Osteocyte (in vitro differentiated cells): ENCODE results near the gene XXYLT1. TPM values are rescaled to one million over a fixed set of nuclear protein-coding genes. Genes with fewer than 3 reads are reported as not detected.

ENCODE experiments used
- DNase-seq: peaks from one replicate; pipeline ENCODE4 v3.0.0; 2021; ENCODE audit warnings: mixed read lengths; ENCODE audit not compliant: unreplicated experiment; ENCODE audit errors: extremely low spot score
- H3K27ac Mint-ChIP-seq: one replicate; pipeline ENCODE4 v1.8.0; 2021; ENCODE audit warnings: mild to moderate bottlenecking, mixed read lengths; ENCODE audit not compliant: unreplicated experiment
- H3K27me3 Mint-ChIP-seq: one replicate; pipeline ENCODE4 v1.8.0; 2021; ENCODE audit warnings: mixed read lengths; ENCODE audit not compliant: unreplicated experiment
- H3K36me3 Mint-ChIP-seq: one replicate; pipeline ENCODE4 v1.8.0; 2021; ENCODE audit warnings: mixed read lengths; ENCODE audit not compliant: unreplicated experiment
- H3K4me1 Mint-ChIP-seq: one replicate; pipeline ENCODE4 v1.8.0; 2021; ENCODE audit warnings: mixed read lengths; ENCODE audit not compliant: unreplicated experiment
- H3K4me3 Mint-ChIP-seq: one replicate; pipeline ENCODE4 v1.8.0; 2021; ENCODE audit warnings: mild to moderate bottlenecking, moderate library complexity, mixed read lengths; ENCODE audit not compliant: unreplicated experiment
- H3K9me3 Mint-ChIP-seq: one replicate; pipeline ENCODE4 v1.8.0; 2021; ENCODE audit warnings: mixed read lengths; ENCODE audit not compliant: unreplicated experiment
- total RNA-seq: library from RNA; stranded (reverse); gene quantifications from 2 replicates; pipeline ENCODE4 v1.2.1, GENCODE V29; 2021
- TF ChIP-seq, protein P1 (sequence below): fragments of 200-600 bp; sonication (generic); IDR thresholded peaks from 2 replicates; pipeline ENCODE4 v1.5.0; 2021; ENCODE audit warnings: antibody characterized with exemption, mild to moderate bottlenecking, moderate library complexity

XXYLT1 gene
- total RNA-seq, 1 donor from 2014 or later, result 35.8 TPM

DNA sequence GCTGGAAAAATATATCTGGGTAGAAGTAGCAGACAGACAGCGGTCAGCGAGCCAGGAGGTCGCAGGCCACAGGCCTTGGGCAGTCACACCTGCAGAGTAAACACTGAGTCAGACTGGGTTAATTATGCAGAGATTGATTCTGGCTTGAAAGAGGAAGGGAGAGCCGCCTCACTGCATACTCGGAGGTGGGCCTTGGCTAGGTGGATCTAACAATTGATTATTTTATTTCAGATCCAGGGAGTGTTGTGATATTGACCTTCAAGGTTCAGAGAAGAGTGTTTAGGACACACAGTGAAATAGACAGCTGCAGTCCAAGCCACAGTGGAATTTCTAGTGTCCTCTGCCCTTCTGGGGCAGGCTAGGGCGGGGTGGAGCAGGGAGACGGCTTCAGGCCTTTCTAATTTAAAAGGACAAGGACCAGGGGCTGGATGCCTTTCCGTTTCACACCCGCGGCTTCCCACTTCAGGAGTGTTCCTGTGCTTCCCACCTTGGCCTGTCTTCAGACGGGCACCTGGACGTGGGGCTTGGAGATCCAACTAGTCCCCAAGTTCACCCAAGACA lies 237.3 kb downstream of the XXYLT1 start:
- Mint-ChIP-seq H3K36me3 (no peaks in the 10 kb centered on the region), H3K9me3 (no peaks in the 10 kb centered on the region), H3K4me3 (no peak overlapping the region), H3K27ac (no peak overlapping the region), H3K4me1 (peaks cover 34% of the 10 kb centered on the region), H3K27me3 (peaks cover 9% of the 10 kb centered on the region)
- TF ChIP-seq, protein P1, sequence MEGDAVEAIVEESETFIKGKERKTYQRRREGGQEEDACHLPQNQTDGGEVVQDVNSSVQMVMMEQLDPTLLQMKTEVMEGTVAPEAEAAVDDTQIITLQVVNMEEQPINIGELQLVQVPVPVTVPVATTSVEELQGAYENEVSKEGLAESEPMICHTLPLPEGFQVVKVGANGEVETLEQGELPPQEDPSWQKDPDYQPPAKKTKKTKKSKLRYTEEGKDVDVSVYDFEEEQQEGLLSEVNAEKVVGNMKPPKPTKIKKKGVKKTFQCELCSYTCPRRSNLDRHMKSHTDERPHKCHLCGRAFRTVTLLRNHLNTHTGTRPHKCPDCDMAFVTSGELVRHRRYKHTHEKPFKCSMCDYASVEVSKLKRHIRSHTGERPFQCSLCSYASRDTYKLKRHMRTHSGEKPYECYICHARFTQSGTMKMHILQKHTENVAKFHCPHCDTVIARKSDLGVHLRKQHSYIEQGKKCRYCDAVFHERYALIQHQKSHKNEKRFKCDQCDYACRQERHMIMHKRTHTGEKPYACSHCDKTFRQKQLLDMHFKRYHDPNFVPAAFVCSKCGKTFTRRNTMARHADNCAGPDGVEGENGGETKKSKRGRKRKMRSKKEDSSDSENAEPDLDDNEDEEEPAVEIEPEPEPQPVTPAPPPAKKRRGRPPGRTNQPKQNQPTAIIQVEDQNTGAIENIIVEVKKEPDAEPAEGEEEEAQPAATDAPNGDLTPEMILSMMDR, result no peak
- no peak for DNase-seq

DNA sequence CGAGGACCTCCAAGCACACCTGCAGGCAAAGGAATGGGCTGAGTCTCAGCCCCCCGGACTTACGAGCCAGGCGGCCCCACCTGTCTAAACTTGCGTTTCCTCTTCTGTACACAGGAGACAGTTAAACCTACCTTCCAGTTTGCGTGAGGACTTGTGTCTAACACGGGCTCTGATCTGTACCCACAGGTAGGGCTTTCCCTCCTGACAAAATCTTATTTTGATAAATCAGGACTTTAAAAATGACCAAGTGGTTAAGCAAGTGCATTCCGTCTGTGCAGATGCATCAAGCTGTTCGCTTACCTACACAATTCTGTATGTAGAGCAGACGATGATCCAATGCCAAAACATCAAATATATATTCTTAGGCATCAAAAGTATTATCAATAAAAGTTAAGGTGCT lies 238.0 kb downstream of the XXYLT1 start:
- H3K4me1 Mint-ChIP-seq, result peaks cover 34% of the 10 kb centered on the region
- H3K9me3 Mint-ChIP-seq, result no peaks in the 10 kb centered on the region
- peaks cover 3% of the 10 kb centered on the region for H3K27me3 Mint-ChIP-seq
- TF ChIP-seq, protein P1, result no peak
- no peak overlapping the region for H3K4me3 Mint-ChIP-seq
- H3K36me3 Mint-ChIP-seq, result no peaks in the 10 kb centered on the region
- H3K27ac Mint-ChIP-seq, result no peak overlapping the region
- DNase-seq, result no peak

DNA sequence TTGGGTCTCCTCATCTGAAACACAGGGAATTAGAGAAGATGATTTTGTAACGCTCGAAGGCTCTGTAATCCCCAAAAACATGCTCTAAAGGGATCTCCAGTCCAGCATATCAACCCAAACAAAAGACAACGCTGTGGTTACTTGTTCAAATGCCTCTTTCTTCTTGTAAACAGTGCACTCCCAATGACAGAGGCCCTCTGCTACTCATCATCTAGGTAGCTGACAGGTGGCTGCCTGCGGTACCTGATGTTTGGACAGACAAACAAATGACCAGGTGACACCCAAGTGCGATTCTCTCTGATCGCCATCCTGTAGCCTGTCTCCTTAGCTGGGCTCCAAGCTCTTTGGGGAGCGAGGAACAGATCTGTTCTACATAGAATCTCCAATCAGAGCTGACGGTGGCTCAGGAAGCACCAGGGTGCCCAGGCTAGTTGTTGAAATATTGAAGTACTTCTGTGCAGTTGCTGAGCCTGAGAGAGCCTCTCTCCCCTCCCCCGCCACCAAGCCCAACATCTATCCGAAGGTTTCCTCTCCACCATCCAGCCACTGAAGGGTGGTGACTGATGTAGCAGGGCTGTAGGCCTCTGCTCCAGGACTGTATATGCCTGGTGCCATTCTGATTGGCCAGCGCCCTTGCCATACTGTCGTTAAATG lies 238.7 kb downstream of the XXYLT1 start:
- no peak overlapping the region for H3K27ac Mint-ChIP-seq
- TF ChIP-seq, protein P1, result no peak
- no peaks in the 10 kb centered on the region for H3K36me3 Mint-ChIP-seq
- peaks cover 34% of the 10 kb centered on the region for H3K4me1 Mint-ChIP-seq
- H3K4me3 Mint-ChIP-seq, result no peak overlapping the region
- H3K9me3 Mint-ChIP-seq, result no peaks in the 10 kb centered on the region
- no peaks in the 10 kb centered on the region for H3K27me3 Mint-ChIP-seq
- no peak for DNase-seq

DNA sequence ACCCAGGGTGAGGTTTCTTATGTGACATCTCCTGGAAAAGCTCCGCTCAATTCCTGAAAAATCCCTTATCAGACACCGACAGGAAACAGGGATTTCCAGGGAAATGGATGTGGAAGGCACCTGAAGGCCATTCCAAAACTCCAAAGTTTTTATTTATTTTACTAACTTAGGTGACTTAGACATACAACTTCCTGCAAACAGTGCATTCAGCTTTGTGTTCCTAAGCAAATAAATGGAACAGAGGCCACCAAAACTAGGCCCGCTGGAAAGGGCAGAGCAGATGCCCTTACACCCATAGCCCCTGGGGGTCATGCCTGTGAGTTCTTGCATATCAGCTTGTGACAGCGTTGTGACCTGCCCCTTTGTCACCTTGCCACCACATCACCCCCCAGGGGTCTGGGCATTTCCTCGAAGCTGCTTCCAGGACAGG lies 239.4 kb downstream of the XXYLT1 start:
- Mint-ChIP-seq H3K27ac (no peak overlapping the region), H3K9me3 (no peaks in the 10 kb centered on the region), H3K4me3 (no peak overlapping the region), H3K27me3 (no peaks in the 10 kb centered on the region), H3K4me1 (peaks cover 34% of the 10 kb centered on the region), H3K36me3 (no peaks in the 10 kb centered on the region)
- TF ChIP-seq, protein P1, result no peak
- DNase-seq, result no peak

DNA sequence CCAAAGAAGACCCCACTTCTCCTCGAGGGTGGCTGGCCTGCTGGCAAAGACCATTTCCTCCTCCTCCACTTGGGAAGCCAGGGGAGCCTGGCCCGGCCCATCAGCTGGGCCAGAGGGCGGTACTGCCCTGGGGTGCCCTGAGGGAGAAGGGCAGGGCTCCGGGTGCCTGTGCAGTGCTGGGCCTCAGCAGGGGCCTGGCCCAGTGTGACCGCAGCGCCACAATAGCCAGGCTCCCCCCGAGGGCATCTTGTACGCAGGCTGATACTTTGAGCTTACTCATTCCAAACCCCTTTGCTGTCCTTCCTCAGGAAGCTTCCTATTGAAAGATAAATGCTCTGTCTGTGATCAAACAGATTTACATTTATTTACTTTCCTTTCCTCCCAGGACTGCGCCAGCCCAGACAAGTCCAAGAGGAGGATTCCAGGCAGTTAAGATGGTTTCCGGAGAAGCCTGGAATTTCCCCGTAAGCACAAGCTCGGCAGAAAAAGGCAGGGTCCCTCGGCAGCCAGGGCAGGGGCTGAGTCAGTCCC lies 240.1 kb downstream of the XXYLT1 start:
- H3K27ac Mint-ChIP-seq, result peak overlapping the region; percentile 64
- H3K4me3 Mint-ChIP-seq, result no peak overlapping the region
- H3K4me1 Mint-ChIP-seq, result peaks cover 34% of the 10 kb centered on the region
- no peaks in the 10 kb centered on the region for H3K36me3 Mint-ChIP-seq
- TF ChIP-seq, protein P1, result no peak
- H3K9me3 Mint-ChIP-seq, result no peaks in the 10 kb centered on the region
- H3K27me3 Mint-ChIP-seq, result no peaks in the 10 kb centered on the region
- DNase-seq, result peak; percentile 90
